Cardiac fibroblast (primary cell): Measurements from ENCODE around the gene CAPN5.
A peak's percentile ranks its signal among the peaks of the same experiment; 100 is the strongest.

Source experiments
- DNase-seq, 2 donors: peaks; one replicate each; pipeline versions ENCODE4 v3.0.0 to v3.0.0-alpha.2; 2010; ENCODE audit warnings: low read depth in 2 of 2
- H3K4me3 ChIP-seq, 2 donors: replicated peaks in 1 of 2; 1 replicate in 1 of 2; 2 replicates in 1 of 2; pipeline ENCODE4 v1.5.1; 2011; ENCODE audit warnings: low read depth in 2 of 2, low read length in 2 of 2, mild to moderate bottlenecking in 2 of 2, moderate library complexity in 1 of 2
- CTCF ChIP-seq: IDR thresholded peaks from one replicate; pipeline ENCODE4 v1.5.1; 2011; ENCODE audit warnings: low read depth, mild to moderate bottlenecking, low read length, inconsistent platforms

CAPN5 gene

GRCh38 chr11:77087723-77088225, 21.0 kb downstream of the CAPN5 start:
- DNase-seq, result no peak
- no peak overlapping the region for H3K4me3 ChIP-seq
- TF ChIP-seq CTCF, result no peak

- no peak for DNase-seq
- no peak for TF ChIP-seq CTCF
- H3K4me3 ChIP-seq, result no peak overlapping the region
Measured at GRCh38 chr11:77088236-77089003, 21.6 kb downstream of the CAPN5 start.

GRCh38 chr11:77089004-77089545, 22.3 kb downstream of the CAPN5 start:
- no peak for TF ChIP-seq CTCF
- no peak for DNase-seq
- H3K4me3 ChIP-seq, result no peak overlapping the region

GRCh38 chr11:77090046-77090372, 23.2 kb downstream of the CAPN5 start:
- H3K4me3 ChIP-seq, result no peak overlapping the region

GRCh38 chr11:77090373-77091111, 23.8 kb downstream of the CAPN5 start:
- TF ChIP-seq CTCF, result no peak
- no peak overlapping the region for H3K4me3 ChIP-seq
- no peak for DNase-seq

More at GRCh38 chr11:77090046-77090372, 23.2 kb downstream of the CAPN5 start:
- DNase-seq, result no peak
- TF ChIP-seq CTCF, result no peak

- peak; percentile 91 for TF ChIP-seq CTCF
- H3K4me3 ChIP-seq, result no peak overlapping the region
- DNase-seq, result peak; percentile 75 to 84
Measured at GRCh38 chr11:77091146-77091940, 24.6 kb downstream of the CAPN5 start.
